WTC11 (cell line): Measurements from ENCODE around the gene ARMC8. TPM values are rescaled to one million over a fixed set of nuclear protein-coding genes. Genes with fewer than 3 reads are reported as not detected.

ENCODE experiments used
- ATAC-seq: fragments of 200-7000 bp; cut with Tn5 transposase; 2 replicates; pipeline ENCODE4 v1.10.0; 2021; ENCODE audit warnings: mild to moderate bottlenecking, moderate library complexity
- CTCF ChIA-PET: fragments of 300-600 bp; sonication (Branson Sonifier 250); formaldehyde crosslinking; loops from one replicate; lab custom pipeline; 2021; ENCODE audit warnings: antibody characterized with exemption; lab: Charles Lee
- POLR2A ChIA-PET: fragments of 350-600 bp; sonication (Branson Sonifier 250); formaldehyde crosslinking; loops from one replicate; lab custom pipeline; 2021; ENCODE audit warnings: antibody characterized with exemption; lab: Charles Lee
- DNase-seq: peaks from one replicate; pipeline ENCODE4 v3.0.0; 2021; ENCODE audit warnings: low spot score
- H3K27ac Mint-ChIP-seq: 2 replicates; pipeline ENCODE4 v1.8.0; 2021; ENCODE audit warnings: mixed read lengths
- H3K27me3 Mint-ChIP-seq: 2 replicates; pipeline ENCODE4 v1.8.0; 2021; ENCODE audit warnings: low read depth, mild to moderate bottlenecking, moderate library complexity, mixed read lengths
- H3K36me3 Mint-ChIP-seq: 2 replicates; pipeline ENCODE4 v1.8.0; 2021; ENCODE audit warnings: mixed read lengths
- H3K4me1 Mint-ChIP-seq: 2 replicates; pipeline ENCODE4 v1.8.0; 2022; ENCODE audit warnings: mixed read lengths
- H3K4me3 Mint-ChIP-seq: 2 replicates; pipeline ENCODE4 v1.8.0; 2021; ENCODE audit warnings: mild to moderate bottlenecking, moderate library complexity, mixed read lengths
- H3K9me3 Mint-ChIP-seq: 2 replicates; pipeline ENCODE4 v1.8.0; 2021; ENCODE audit warnings: mixed read lengths
- ATF2 ChIP-seq: sonication (generic); formaldehyde crosslinking; IDR thresholded peaks from 2 replicates; pipeline ENCODE4 v1.8.1; 2022; ENCODE audit warnings: low read depth, missing genetic modification reagents, borderline replicate concordance
- E2F5 ChIP-seq: sonication (generic); formaldehyde crosslinking; IDR thresholded peaks from 2 replicates; pipeline ENCODE4 v1.8.1; 2022; ENCODE audit warnings: mild to moderate bottlenecking, moderate library complexity, missing genetic modification reagents
- FOXK1 ChIP-seq: sonication (generic); formaldehyde crosslinking; IDR thresholded peaks from 2 replicates; pipeline ENCODE4 v1.8.0; 2022; ENCODE audit warnings: mild to moderate bottlenecking, moderate library complexity, missing genetic modification reagents
- HMGXB4 ChIP-seq: sonication (generic); formaldehyde crosslinking; IDR thresholded peaks from 2 replicates; pipeline ENCODE4 v1.8.1; 2023; ENCODE audit warnings: mild to moderate bottlenecking, moderate library complexity, missing genetic modification reagents
- MAX ChIP-seq: sonication (generic); formaldehyde crosslinking; IDR thresholded peaks from 2 replicates; pipeline ENCODE4 v1.8.0; 2022; ENCODE audit warnings: mild to moderate bottlenecking, missing genetic modification reagents
- MLX ChIP-seq: sonication (generic); formaldehyde crosslinking; IDR thresholded peaks from 2 replicates; pipeline ENCODE4 v1.8.1; 2023; ENCODE audit warnings: mild to moderate bottlenecking, missing genetic modification reagents, moderate library complexity
- NFATC4 ChIP-seq: fragments of 250-450 bp; sonication (Bioruptor Pico); IDR thresholded peaks from 2 replicates; pipeline ENCODE4 v1.9.0; 2021; ENCODE audit warnings: mild to moderate bottlenecking
- NR3C1 ChIP-seq: sonication (generic); formaldehyde crosslinking; conservative IDR thresholded peaks from 2 replicates; pipeline ENCODE4 v1.8.1; 2023; ENCODE audit warnings: low read depth, mild to moderate bottlenecking, missing genetic modification reagents
- RELA ChIP-seq: sonication (generic); formaldehyde crosslinking; IDR thresholded peaks from 2 replicates; pipeline ENCODE4 v1.8.1; 2022; ENCODE audit warnings: missing genetic modification reagents, mild to moderate bottlenecking, borderline replicate concordance
- SOX15 ChIP-seq: fragments of 250-450 bp; sonication (Bioruptor Pico); IDR thresholded peaks from 2 replicates; pipeline ENCODE4 v1.9.0; 2021; ENCODE audit warnings: mild to moderate bottlenecking
- SP1 ChIP-seq: sonication (generic); formaldehyde crosslinking; conservative IDR thresholded peaks from 2 replicates; pipeline ENCODE4 v1.8.1; 2022; ENCODE audit warnings: missing genetic modification reagents
- STAT6 ChIP-seq: sonication (generic); formaldehyde crosslinking; conservative IDR thresholded peaks from 2 replicates; pipeline ENCODE4 v1.8.1; 2023; ENCODE audit warnings: mild to moderate bottlenecking, low read depth, missing genetic modification reagents, moderate library complexity
- ZNF219 ChIP-seq: sonication (generic); formaldehyde crosslinking; IDR thresholded peaks from 2 replicates; pipeline ENCODE4 v1.8.0; 2023; ENCODE audit warnings: missing genetic modification reagents, mild to moderate bottlenecking, borderline replicate concordance
- ZNF396 ChIP-seq: fragments of 250-450 bp; sonication (Bioruptor Pico); IDR thresholded peaks from 2 replicates; pipeline ENCODE4 v1.8.0; 2021; ENCODE audit warnings: mild to moderate bottlenecking, moderate library complexity, borderline replicate concordance
- total RNA-seq: library from RNA; stranded (reverse); gene quantifications from 3 replicates; pipeline ENCODE4 v1.2.3, GENCODE V29; 2021

ARMC8 gene
- total RNA-seq, 1 experiment from 2014 or later = 44.9 TPM

GRCh38 chr3:138329127-138329983 lies 142.3 kb downstream of the ARMC8 start, which contains the start of gene NME9:
NME9 (minus strand) TSS chr3:138329851; CDS start chr3:138329335, 516 bp downstream.
- H3K27me3 Mint-ChIP-seq = no peaks in the 10 kb centered on the region
- DNase-seq = peak; percentile 98
- peaks cover 14% of the 10 kb centered on the region for H3K4me1 Mint-ChIP-seq
- CTCF ChIA-PET = interaction anchor here (0.6 to 2.0 kb wide), 19 partner anchors 9 to 214 kb away, joined by 3 to 8 read pairs (median 4); partner anchors contain the start of genes DZIP1L, ESYT3 and MRAS
- no peak within 1 kb of the TSS for H3K27ac Mint-ChIP-seq
- ATAC-seq = peak; percentile 99
- H3K36me3 Mint-ChIP-seq = no peaks in the 10 kb centered on the region
- H3K9me3 Mint-ChIP-seq = no peaks in the 10 kb centered on the region
- peak within 1 kb of the TSS; percentile 85 for H3K4me3 Mint-ChIP-seq
- POLR2A ChIA-PET = no interaction called here
- TF ChIP-seq MAX (peak; percentile 76), MLX (CRISPR knock-in tag) (no peak), NR3C1 (peak; percentile 35; the same call in 1 of the 2 replicates), ZNF219 (CRISPR knock-in tag) (0 out of 2 replicates have a peak, but pooled peaks have one; percentile 36), RELA (no peak), ATF2 (CRISPR knock-in tag) (no peak), HMGXB4 (CRISPR knock-in tag) (peak; percentile 74; the same call in 1 of the 2 replicates), SP1 (CRISPR knock-in tag) (peak; percentile 59), E2F5 (CRISPR knock-in tag) (0 out of 2 replicates have a peak, but pooled peaks have one; percentile 4)

- DNase-seq = no peak
- H3K36me3 Mint-ChIP-seq = no peaks in the 10 kb centered on the region
- no peaks in the 10 kb centered on the region for H3K27me3 Mint-ChIP-seq
- H3K27ac Mint-ChIP-seq = no peak overlapping the region
- TF ChIP-seq SP1 (CRISPR knock-in tag) (peak; percentile 26; the same call in 1 of the 2 replicates), E2F5 (CRISPR knock-in tag) (0 out of 2 replicates have a peak, but pooled peaks have one; percentile 9), ZNF396 (no peak)
- ChIA-PET CTCF (no interaction called here), POLR2A (no interaction called here)
- H3K9me3 Mint-ChIP-seq = no peaks in the 10 kb centered on the region
- H3K4me3 Mint-ChIP-seq = peak overlapping the region; percentile 85
- peaks cover 15% of the 10 kb centered on the region for H3K4me1 Mint-ChIP-seq
- no peak for ATAC-seq
These were observed 142.8 kb downstream of the ARMC8 start for GRCh38 chr3:138329984-138330293.

- no peaks in the 10 kb centered on the region for H3K36me3 Mint-ChIP-seq
- DNase-seq (no peak), ATAC-seq (no peak)
- CTCF ChIA-PET = interaction anchor here (0.8 to 3.0 kb wide), 6 partner anchors 17 to 97 kb away, joined by 3 to 22 read pairs (median 4); partner anchors contain the start of gene MRAS
- H3K4me1 Mint-ChIP-seq = peaks cover 29% of the 10 kb centered on the region
- no peaks in the 10 kb centered on the region for H3K9me3 Mint-ChIP-seq
- no peak overlapping the region for H3K27ac Mint-ChIP-seq
- no peaks in the 10 kb centered on the region; the same call in 1 of the 2 replicates for H3K27me3 Mint-ChIP-seq
- POLR2A ChIA-PET = no interaction called here
- no peak overlapping the region for H3K4me3 Mint-ChIP-seq
- TF ChIP-seq NFATC4 (CRISPR knock-in tag) (no peak), SOX15 (CRISPR knock-in tag) (no peak), SP1 (CRISPR knock-in tag) (no peak), MLX (CRISPR knock-in tag) (no peak), STAT6 (CRISPR knock-in tag) (no peak), FOXK1 (CRISPR knock-in tag) (no peak)
These were observed 144.2 kb downstream of the ARMC8 start for GRCh38 chr3:138331143-138331894.
